Measurements from ENCODE around the gene C17orf114.

Gene C17orf114

GRCh38 chr17:4772235-4772613 is 29.9 kb downstream of the C17orf114 start:
- DNase-seq (ENCODE audit: insufficient read length, low spot score), result no peak
- FAIRE-seq, result no peak
- no peak for TF ChIP-seq CTCF (IDR thresholded peaks at IDR 0.05; ENCODE audit: insufficient read depth, missing control alignments)

GRCh38 chr17:4771519-4772234 is 30.5 kb downstream of the C17orf114 start, which contains the start of gene TM4SF5:
TSS of gene TM4SF5 (plus strand) at chr17:4771886. CDS start at chr17:4771923, 37 bp downstream.
- FAIRE-seq (no peak), DNase-seq (ENCODE audit: insufficient read length, low spot score) (no peak)
- no peak for TF ChIP-seq CTCF (IDR thresholded peaks at IDR 0.05; ENCODE audit: insufficient read depth, missing control alignments)

GRCh38 chr17:4769628-4770027 is 32.5 kb downstream of the C17orf114 start:
- DNase-seq (ENCODE audit: insufficient read length, low spot score) (no peak), FAIRE-seq (no peak)
- TF ChIP-seq CTCF (IDR thresholded peaks at IDR 0.05; ENCODE audit: insufficient read depth, missing control alignments), result no peak

- TF ChIP-seq CTCF (IDR thresholded peaks at IDR 0.05; ENCODE audit: insufficient read depth, missing control alignments), result no peak
- DNase-seq (ENCODE audit: insufficient read length, low spot score) (no peak), FAIRE-seq (no peak)
Observed at GRCh38 chr17:4768298-4768697, 33.8 kb downstream of the C17orf114 start.

GRCh38 chr17:4766723-4767122 is 35.4 kb downstream of the C17orf114 start:
- no peak for TF ChIP-seq CTCF (IDR thresholded peaks at IDR 0.05; ENCODE audit: insufficient read depth, missing control alignments)
- DNase-seq (ENCODE audit: insufficient read length, low spot score) (no peak), FAIRE-seq (no peak)

- TF ChIP-seq CTCF (IDR thresholded peaks at IDR 0.05; ENCODE audit: insufficient read depth, missing control alignments), result no peak
- FAIRE-seq (no peak), DNase-seq (ENCODE audit: insufficient read length, low spot score) (no peak)
Observed at GRCh38 chr17:4766201-4766600, 35.9 kb downstream of the C17orf114 start.

- no peak for FAIRE-seq
- DNase-seq (ENCODE audit: insufficient read length, low spot score), result no peak
- TF ChIP-seq CTCF (IDR thresholded peaks at IDR 0.05; ENCODE audit: insufficient read depth, missing control alignments), result no peak
Observed at GRCh38 chr17:4764595-4764994, 37.5 kb downstream of the C17orf114 start.

Data from D721Med (cell line).